Measurements from ENCODE around the gene ECE1. TPM values are rescaled to one million over a fixed set of nuclear protein-coding genes. Genes with fewer than 3 reads are reported as not detected.
"Not testable (repeated sequence)": the region's sequence is repeated elsewhere in the genome, so short reads cannot be mapped to it uniquely, and the experiment has no call there.

The ECE1 gene
- total and polyA plus RNA-seq, 2 of the 13 experiments (the other 11 are each of a cell fraction or from before 2014, with no cell fraction given), result 13.5 to 21.2 TPM

DNA sequence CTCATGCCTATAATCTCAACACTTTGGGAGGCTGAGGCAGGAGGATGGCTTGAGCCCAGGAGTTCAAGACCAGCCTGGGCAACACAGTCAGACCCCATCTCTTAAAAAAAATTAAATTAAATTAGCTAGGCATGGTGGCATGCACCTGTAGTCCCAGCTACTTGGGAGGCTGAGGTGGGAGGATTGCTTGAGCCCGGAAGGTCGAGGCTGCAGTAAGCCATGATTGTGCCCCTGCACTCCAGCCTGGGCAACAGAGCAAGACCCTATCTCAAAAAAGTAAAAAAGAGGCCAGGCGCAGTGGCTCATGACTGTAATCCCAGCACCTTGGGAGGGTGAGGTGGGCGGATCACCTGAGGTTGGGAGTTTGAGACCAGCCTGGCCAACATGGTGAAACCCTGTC is 8.2 kb downstream of the ECE1 start:
- H3K9me3 ChIP-seq (ENCODE audit: low read length); H3K27ac ChIP-seq (ENCODE audit: extremely low read length, insufficient read depth, low read length); intact Hi-C loops (cut with micrococcal nuclease; ENCODE audit: unreplicated experiment); BruUV-seq (replicated peaks); H3K36me3 ChIP-seq (replicated peaks in 1 of 2; ENCODE audit: control insufficient read depth in 1 of 2, insufficient read depth in 2 of 2, low read length in 2 of 2); POLR2A ChIA-PET; H3K79me2 ChIP-seq (ENCODE audit: insufficient read depth, low read length); ATAC-seq; CTCF ChIA-PET (ENCODE audit: low intra/inter-chr PET ratio, low total read pairs); H3K9ac ChIP-seq (ENCODE audit: insufficient read depth, low read depth, low read length); in situ Hi-C loops (cut with HindIII; ENCODE audit: extremely low pct_ligation_motif_present, low pct_unique_long_range_greater_than_20kb); H3K4me2 ChIP-seq (ENCODE audit: low read depth, low read length); DNase-seq (ENCODE audit: low spot score); FAIRE-seq; H4K20me1 ChIP-seq (ENCODE audit: insufficient read depth, low read length); H3K27me3 ChIP-seq (ENCODE audit: control insufficient read depth in 1 of 2, insufficient read depth in 2 of 2, low read length in 2 of 2); H2AFZ ChIP-seq (ENCODE audit: low read length); H3K4me3 ChIP-seq (replicated peaks in 1 of 3; ENCODE audit: insufficient read depth in 1 of 3, low read depth in 2 of 3, low read length in 3 of 3): not testable (repeated sequence)
- WGBS (ENCODE audit: low lambda C conversion rate), result 96% methylated on average over 4 of the region's 4 CpGs
- peaks cover 24% of the 10 kb centered on the region for H3K4me1 ChIP-seq (ENCODE audit: insufficient read depth, low read length)
- TF ChIP-seq ZNF121 (CRISPR knock-in tag; IDR thresholded peaks at IDR 0.05), result 0 out of 2 replicates have a peak, but pooled peaks have one; percentile 30

DNA sequence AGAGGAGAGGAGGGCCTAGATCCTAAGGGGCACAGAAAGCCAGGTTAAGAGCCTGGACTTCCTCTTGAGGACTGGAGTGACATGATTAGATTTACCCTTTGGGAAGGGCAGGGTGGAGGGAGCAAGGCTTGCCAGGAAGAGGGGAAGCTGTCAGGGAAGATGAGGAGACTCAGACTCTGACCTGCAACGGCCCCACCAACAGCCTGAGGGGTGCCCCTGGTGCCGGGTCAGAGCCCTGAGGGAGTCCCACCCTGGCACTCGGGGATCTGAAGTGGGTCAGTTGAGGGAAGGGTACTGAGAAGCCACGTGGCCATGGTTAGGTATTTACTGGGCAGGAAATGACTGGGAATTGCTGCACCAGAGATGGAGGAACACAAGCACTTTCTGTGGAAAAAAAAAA is 9.8 kb downstream of the ECE1 start:
- H3K9ac ChIP-seq (ENCODE audit: insufficient read depth, low read depth, low read length), result no peak overlapping the region
- ATAC-seq (no peak), DNase-seq (ENCODE audit: low spot score) (no peak), FAIRE-seq (no peak)
- H3K9me3 ChIP-seq (ENCODE audit: low read length), result no peaks in the 10 kb centered on the region
- no peak overlapping the region for H2AFZ ChIP-seq (ENCODE audit: low read length)
- in situ Hi-C loops (cut with HindIII; ENCODE audit: extremely low pct_ligation_motif_present, low pct_unique_long_range_greater_than_20kb) (no loop called here), intact Hi-C loops (cut with micrococcal nuclease; ENCODE audit: unreplicated experiment) (no loop called here)
- POLR2A ChIA-PET, result interaction anchor here (1.7 kb wide), 1 partner anchor 11 kb away, joined by 4 read pairs; no protein-coding TSS in a partner anchor
- no peak overlapping the region for H3K27ac ChIP-seq (ENCODE audit: extremely low read length, insufficient read depth, low read length)
- no peak overlapping the region for H3K4me2 ChIP-seq (ENCODE audit: low read depth, low read length)
- 68% methylated on average over 4 of the region's 4 CpGs for WGBS (ENCODE audit: low lambda C conversion rate)
- CTCF ChIA-PET (ENCODE audit: low intra/inter-chr PET ratio, low total read pairs), result no interaction called here
- H3K36me3 ChIP-seq (replicated peaks in 1 of 2; ENCODE audit: control insufficient read depth in 1 of 2, insufficient read depth in 2 of 2, low read length in 2 of 2), result 0 out of 5 replicates have a peak, but pooled peaks cover 0 to 2% of the 10 kb centered on the region in 2 experiments
- peaks cover 28% of the 10 kb centered on the region for H3K4me1 ChIP-seq (ENCODE audit: insufficient read depth, low read length)
- no TSS peak for BruUV-seq (replicated peaks)
- H3K4me3 ChIP-seq (replicated peaks in 1 of 3; ENCODE audit: insufficient read depth in 1 of 3, low read depth in 2 of 3, low read length in 3 of 3), result no peak overlapping the region
- no peaks in the 10 kb centered on the region for H4K20me1 ChIP-seq (ENCODE audit: insufficient read depth, low read length)
- no peaks in the 10 kb centered on the region for H3K79me2 ChIP-seq (ENCODE audit: insufficient read depth, low read length)
- no peaks in the 10 kb centered on the region for H3K27me3 ChIP-seq (ENCODE audit: control insufficient read depth in 1 of 2, insufficient read depth in 2 of 2, low read length in 2 of 2)
- TF ChIP-seq, protein P1, sequence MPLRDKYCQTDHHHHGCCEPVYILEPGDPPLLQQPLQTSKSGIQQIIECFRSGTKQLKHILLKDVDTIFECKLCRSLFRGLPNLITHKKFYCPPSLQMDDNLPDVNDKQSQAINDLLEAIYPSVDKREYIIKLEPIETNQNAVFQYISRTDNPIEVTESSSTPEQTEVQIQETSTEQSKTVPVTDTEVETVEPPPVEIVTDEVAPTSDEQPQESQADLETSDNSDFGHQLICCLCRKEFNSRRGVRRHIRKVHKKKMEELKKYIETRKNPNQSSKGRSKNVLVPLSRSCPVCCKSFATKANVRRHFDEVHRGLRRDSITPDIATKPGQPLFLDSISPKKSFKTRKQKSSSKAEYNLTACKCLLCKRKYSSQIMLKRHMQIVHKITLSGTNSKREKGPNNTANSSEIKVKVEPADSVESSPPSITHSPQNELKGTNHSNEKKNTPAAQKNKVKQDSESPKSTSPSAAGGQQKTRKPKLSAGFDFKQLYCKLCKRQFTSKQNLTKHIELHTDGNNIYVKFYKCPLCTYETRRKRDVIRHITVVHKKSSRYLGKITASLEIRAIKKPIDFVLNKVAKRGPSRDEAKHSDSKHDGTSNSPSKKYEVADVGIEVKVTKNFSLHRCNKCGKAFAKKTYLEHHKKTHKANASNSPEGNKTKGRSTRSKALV (CRISPR knock-in tag; IDR thresholded peaks at IDR 0.05), result no peak
- TF ChIP-seq, protein P2, sequence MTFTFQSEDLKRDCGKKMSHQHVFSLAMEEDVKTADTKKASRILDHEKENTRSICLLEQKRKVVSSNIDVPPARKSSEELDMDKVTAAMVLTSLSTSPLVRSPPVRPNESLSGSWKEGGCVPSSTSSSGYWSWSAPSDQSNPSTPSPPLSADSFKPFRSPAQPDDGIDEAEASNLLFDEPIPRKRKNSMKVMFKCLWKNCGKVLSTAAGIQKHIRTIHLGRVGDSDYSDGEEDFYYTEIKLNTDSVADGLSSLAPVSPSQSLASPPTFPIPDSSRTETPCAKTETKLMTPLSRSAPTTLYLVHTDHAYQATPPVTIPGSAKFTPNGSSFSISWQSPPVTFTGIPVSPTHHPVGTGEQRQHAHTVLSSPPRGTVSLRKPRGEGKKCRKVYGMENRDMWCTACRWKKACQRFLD (CRISPR knock-in tag; IDR thresholded peaks at IDR 0.05; ENCODE audit: borderline replicate concordance), result no peak
- TF ChIP-seq GZF1 (CRISPR knock-in tag; IDR thresholded peaks at IDR 0.05) (no peak), GATAD2A (CRISPR knock-in tag; IDR thresholded peaks at IDR 0.05) (no peak), ZNF776 (CRISPR knock-in tag; IDR thresholded peaks at IDR 0.05) (no peak), CEBPG (CRISPR knock-in tag; IDR thresholded peaks at IDR 0.05) (no peak)
- TF ChIP-seq, protein P3, sequence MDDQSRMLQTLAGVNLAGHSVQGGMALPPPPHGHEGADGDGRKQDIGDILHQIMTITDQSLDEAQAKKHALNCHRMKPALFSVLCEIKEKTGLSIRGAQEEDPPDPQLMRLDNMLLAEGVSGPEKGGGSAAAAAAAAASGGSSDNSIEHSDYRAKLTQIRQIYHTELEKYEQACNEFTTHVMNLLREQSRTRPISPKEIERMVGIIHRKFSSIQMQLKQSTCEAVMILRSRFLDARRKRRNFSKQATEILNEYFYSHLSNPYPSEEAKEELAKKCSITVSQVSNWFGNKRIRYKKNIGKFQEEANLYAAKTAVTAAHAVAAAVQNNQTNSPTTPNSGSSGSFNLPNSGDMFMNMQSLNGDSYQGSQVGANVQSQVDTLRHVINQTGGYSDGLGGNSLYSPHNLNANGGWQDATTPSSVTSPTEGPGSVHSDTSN (CRISPR knock-in tag; IDR thresholded peaks at IDR 0.05; ENCODE audit: borderline replicate concordance), result no peak
- TF ChIP-seq, protein P4, sequence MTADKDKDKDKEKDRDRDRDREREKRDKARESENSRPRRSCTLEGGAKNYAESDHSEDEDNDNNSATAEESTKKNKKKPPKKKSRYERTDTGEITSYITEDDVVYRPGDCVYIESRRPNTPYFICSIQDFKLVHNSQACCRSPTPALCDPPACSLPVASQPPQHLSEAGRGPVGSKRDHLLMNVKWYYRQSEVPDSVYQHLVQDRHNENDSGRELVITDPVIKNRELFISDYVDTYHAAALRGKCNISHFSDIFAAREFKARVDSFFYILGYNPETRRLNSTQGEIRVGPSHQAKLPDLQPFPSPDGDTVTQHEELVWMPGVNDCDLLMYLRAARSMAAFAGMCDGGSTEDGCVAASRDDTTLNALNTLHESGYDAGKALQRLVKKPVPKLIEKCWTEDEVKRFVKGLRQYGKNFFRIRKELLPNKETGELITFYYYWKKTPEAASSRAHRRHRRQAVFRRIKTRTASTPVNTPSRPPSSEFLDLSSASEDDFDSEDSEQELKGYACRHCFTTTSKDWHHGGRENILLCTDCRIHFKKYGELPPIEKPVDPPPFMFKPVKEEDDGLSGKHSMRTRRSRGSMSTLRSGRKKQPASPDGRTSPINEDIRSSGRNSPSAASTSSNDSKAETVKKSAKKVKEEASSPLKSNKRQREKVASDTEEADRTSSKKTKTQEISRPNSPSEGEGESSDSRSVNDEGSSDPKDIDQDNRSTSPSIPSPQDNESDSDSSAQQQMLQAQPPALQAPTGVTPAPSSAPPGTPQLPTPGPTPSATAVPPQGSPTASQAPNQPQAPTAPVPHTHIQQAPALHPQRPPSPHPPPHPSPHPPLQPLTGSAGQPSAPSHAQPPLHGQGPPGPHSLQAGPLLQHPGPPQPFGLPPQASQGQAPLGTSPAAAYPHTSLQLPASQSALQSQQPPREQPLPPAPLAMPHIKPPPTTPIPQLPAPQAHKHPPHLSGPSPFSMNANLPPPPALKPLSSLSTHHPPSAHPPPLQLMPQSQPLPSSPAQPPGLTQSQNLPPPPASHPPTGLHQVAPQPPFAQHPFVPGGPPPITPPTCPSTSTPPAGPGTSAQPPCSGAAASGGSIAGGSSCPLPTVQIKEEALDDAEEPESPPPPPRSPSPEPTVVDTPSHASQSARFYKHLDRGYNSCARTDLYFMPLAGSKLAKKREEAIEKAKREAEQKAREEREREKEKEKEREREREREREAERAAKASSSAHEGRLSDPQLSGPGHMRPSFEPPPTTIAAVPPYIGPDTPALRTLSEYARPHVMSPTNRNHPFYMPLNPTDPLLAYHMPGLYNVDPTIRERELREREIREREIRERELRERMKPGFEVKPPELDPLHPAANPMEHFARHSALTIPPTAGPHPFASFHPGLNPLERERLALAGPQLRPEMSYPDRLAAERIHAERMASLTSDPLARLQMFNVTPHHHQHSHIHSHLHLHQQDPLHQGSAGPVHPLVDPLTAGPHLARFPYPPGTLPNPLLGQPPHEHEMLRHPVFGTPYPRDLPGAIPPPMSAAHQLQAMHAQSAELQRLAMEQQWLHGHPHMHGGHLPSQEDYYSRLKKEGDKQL (CRISPR knock-in tag; IDR thresholded peaks at IDR 0.05; ENCODE audit: low read depth), result no peak

Data from HepG2 (cell line).